GM18858 (cell line): ENCODE measurements around the gene ZW10.
"Not testable (repeated sequence)": the region's sequence is repeated elsewhere in the genome, so short reads cannot be mapped to it uniquely, and the experiment has no call there.

Experiments
- ATAC-seq: cut with Tn5 transposase; IDR thresholded peaks from one replicate; pipeline ENCODE4 v1.9.1; 2021; ENCODE audit not compliant: unreplicated experiment

The ZW10 gene, protein sequence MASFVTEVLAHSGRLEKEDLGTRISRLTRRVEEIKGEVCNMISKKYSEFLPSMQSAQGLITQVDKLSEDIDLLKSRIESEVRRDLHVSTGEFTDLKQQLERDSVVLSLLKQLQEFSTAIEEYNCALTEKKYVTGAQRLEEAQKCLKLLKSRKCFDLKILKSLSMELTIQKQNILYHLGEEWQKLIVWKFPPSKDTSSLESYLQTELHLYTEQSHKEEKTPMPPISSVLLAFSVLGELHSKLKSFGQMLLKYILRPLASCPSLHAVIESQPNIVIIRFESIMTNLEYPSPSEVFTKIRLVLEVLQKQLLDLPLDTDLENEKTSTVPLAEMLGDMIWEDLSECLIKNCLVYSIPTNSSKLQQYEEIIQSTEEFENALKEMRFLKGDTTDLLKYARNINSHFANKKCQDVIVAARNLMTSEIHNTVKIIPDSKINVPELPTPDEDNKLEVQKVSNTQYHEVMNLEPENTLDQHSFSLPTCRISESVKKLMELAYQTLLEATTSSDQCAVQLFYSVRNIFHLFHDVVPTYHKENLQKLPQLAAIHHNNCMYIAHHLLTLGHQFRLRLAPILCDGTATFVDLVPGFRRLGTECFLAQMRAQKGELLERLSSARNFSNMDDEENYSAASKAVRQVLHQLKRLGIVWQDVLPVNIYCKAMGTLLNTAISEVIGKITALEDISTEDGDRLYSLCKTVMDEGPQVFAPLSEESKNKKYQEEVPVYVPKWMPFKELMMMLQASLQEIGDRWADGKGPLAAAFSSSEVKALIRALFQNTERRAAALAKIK

DNA sequence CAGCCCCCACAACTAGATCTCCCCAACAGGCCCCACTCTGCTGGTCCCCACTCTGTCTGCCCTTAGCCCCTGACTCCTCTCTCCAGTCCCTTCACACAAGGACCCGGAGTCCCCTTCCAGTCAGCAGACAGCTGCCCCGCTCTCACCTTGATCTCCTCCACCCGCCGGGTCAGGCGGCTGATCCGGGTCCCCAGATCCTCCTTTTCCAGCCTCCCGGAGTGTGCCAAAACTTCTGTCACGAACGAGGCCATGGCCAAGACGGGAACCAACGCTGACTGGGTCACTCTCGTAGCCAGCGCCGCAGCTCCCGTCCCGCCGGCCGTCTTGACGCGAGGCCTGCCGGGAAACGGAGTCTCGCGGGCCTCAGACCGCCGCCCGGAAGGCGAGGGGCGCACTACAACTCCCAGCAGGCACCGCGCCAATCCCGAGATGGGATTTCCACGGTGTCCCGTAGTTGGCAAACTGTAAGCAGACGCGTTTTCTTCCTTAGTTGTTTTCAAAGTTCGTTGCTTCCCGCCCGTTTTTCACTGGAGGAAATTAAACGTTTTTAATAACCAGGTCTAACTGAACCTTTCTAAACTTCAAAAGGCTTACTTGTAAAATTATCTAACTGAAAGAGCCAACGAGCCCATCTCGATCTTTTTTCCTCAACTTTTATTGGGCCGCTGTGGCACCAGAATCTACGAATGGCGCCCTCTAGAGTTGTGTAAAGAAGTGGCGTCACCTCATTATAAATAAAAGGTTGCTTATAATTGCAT lies at the start of gene ZW10:
ZW10 (minus strand) TSS at position 277 of the 758 bp plus-strand sequence; CDS start at position 251, 26 bp downstream.
- ATAC-seq: peak; percentile 94

DNA sequence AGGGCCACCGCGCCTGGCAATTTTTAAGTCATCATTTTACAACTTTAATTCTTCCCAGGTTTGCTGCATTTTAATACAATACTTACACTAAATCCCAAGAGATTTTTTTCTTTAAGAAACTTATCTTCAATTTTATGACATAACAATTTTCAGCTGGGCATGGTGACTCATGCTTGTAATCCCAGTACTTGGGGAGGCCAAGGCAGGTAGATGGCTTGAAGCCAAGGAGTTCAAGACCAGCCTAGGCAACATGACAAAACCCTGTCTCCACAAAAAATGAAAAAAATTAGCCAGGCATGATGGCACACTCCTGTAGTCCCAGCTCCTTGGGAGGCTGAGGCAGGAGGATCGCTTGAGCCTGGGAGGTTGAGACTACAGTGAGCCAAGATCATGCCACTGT lies 44.9 kb upstream of the ZW10 start:
- ATAC-seq: no peak

GRCh38 chr11:113817626-113818025 lies 44.1 kb upstream of the ZW10 start:
- ATAC-seq: no peak

DNA sequence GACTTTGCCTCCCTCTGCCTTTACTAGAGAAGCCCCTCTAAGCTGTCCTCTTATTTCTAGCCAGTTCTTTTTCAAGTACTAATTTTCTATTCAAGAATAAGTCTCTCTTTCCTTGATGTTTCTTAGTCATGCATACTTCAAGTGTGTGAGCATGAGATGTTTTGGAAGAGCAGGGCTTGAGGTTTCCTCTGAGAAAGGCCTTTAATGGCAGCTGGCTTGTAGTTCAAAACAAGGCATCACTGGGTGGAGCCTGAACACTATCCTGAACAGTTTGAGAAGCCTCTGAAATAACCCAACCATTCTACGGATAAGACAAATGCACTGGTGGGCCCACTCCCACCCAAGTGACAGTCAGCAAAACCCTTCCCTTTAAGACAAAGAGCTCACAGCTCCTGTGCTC lies 43.7 kb upstream of the ZW10 start:
- no peak for ATAC-seq

GRCh38 chr11:113814181-113814580 lies 40.7 kb upstream of the ZW10 start:
- ATAC-seq: no peak

DNA sequence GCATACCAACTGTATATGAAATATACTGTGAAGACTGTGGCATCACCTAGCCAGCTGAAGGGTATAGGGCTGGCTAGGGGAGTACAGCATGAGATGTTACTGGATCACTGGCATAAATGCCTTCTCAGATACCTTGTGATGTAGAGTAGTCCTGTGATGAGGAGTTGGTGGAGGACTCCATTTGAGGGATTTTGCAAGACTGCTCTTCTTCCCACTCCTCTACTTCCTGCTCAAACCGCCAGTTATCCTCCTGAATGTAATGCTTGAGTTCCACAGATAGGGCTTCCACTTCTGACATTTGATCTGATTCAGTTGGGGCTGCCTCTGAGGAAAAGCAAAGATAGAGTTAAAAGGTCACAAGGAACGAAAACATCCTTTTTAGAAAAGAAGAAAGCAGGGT lies 35.4 kb upstream of the ZW10 start:
- no peak for ATAC-seq

DNA sequence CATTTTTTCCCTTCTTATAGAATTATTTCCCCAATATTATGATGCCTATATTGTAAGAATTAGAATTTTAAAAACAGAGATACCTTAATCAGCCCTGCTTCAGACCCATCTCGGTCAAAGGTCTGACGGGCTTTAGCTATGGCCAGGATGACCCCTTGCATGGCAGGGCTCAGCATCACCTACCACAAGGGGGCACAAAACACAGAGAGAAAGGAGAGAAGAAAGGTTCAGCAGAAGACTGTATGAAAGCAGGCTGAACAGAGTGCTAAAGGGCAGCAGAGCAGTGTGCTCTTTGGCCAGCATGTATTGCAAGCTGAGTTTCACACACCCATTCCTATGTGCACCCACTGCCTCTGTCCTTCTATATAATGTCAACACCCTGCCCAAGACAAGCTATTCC lies 32.9 kb upstream of the ZW10 start:
- no peak for ATAC-seq

DNA sequence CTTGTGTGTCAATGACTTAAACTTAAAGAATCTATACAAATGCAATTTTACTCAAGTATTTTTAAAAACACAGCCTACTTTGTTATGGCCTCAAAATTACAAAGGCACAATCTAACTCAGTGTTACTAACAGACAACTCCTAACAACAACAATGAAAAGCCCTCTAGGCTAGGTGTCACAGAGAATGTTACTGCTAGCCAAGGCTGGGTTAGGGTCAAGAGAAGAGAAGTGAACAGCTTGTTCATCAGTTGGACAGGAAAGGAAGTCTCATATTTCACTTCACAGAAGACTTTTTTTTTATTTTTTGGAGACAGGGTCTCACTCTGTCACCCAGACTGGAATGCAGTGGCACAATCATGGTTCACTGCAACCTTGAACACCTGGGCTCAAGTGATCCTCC lies 32.1 kb upstream of the ZW10 start:
- no peak for ATAC-seq

GRCh38 chr11:113802621-113803020 lies 29.1 kb upstream of the ZW10 start:
- no peak for ATAC-seq

- peak; percentile 77 for ATAC-seq
Observed at GRCh38 chr11:113796663-113797259, 23.3 kb upstream of the ZW10 start.

- ATAC-seq: no peak
Observed at GRCh38 chr11:113789675-113790320, 16.3 kb upstream of the ZW10 start.

DNA sequence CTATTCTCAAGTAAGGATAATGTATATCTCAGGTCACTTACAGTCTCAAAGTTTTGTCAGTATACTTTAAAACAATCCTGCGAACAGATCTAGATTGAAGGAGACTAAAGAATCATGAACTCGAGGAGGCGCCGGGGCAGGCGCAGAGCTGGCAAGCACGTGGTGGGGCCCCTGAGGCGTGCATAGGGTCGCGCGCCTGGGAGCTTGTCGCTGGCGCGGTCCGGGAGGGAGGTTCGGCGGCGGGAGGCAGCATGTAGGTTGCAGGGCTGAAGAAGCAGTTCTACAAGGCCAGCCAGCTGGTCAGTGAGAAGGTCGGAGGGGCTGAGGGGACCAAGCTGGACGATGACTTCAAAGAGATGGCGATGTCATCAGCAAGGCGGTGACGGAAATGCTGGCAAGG lies 15.5 kb upstream of the ZW10 start:
- ATAC-seq: not testable (repeated sequence)

DNA sequence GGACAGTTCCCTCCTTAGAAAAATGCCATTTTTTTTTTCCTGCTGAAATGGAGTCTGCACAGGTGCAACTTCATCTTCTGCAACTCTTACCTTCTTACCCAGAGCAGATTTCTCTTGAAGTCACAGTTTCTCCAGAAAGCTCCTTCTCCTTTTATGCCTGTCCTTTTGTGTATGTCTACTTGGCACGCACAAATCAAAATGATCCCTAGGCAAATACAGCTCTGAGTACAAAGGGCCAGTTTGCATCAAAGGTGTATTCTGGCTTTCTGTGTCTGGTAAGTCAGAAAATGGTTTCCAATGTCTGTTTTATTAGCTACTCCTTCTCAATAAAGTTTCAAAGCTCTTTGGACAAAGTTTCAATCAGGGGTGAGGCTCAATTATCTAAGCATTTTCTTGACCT lies 8.6 kb upstream of the ZW10 start:
- no peak for ATAC-seq

- no peak for ATAC-seq
Observed at GRCh38 chr11:113781682-113782081, 8.2 kb upstream of the ZW10 start.

GRCh38 chr11:113779496-113779895 lies 6.0 kb upstream of the ZW10 start, which contains the start of gene CLDN25:
Gene CLDN25 (plus strand): TSS chr11:113779796. CDS start chr11:113779796, 0 bp downstream.
- no peak for ATAC-seq

DNA sequence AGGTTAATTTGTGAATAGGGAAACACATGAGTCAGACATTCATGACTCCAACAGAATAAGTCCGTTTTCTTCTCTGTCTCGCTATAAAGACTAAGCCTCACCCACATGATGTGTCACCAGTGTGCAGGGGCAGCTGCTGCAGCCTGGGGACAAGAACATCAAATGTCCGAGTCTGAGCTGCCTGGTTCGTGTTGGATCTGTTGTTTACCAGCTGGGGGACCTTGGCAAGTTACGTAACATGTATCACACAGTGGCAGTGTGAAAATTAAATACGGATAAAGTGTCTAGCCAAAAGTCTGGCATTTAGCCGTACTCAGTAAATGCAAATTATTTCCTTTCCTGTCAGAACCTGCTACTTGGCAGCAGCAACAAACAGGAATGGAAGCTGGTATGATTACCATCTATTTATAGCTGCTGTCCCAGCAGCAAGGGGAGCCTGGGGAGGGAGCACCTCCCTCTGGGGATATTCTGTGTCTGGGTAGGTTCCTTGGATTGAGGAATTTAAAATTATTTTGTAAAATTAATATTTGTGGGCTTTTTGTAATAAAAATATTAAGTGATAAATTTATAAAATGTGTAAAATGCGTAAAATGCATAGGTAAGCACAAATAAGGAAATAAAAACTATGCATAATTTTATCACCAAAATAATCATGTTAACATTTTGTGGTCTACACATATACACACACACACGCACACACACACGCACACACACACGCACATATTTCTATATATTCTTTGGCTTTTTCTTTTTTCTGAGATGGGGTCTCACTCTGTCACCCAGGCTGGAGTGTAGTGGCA lies 4.8 kb upstream of the ZW10 start:
- ATAC-seq: no peak

- no peak for ATAC-seq
Observed at GRCh38 chr11:113774174-113774503, 647 bp upstream of the ZW10 start.

- no peak for ATAC-seq
Observed at GRCh38 chr11:113773092-113773415, 438 bp downstream of the ZW10 start.

DNA sequence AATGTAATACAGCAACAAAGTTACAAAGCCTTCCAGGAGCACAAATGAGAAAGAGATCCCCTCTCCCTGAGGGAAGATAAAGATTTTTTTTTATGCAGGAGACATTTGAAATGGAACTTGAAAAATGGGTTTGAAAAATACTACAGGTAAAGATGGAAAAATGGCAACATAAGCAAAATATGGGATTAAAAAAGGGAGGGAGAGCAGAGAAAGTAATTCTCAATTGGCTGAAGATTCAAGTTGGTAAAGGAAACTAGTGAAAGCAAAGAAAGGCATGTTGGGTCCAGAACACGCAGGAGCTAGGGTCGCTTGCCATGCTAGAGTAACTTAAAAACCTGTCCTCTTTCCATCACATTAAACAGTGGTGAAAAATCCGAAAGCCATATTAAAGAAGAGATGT lies 1.5 kb downstream of the ZW10 start:
- ATAC-seq: no peak
